Stomach (tissue), 9 donors: Measurements from ENCODE around the gene SYNE4. TPM values are rescaled to one million over a fixed set of nuclear protein-coding genes. Genes with fewer than 3 reads are reported as not detected.

ENCODE experiments used
- DNase-seq, 2 donors: peaks; one replicate each; pipeline versions ENCODE4 v3.0.0 to v3.0.0-alpha.2; 2013 to 2019
- H3K27ac ChIP-seq, 5 donors: fragments of 200-600 bp in 4 of 5; sonication (generic) in 4 of 5; one replicate each; pipeline ENCODE4 v1.5.1; 2013 to 2019; ENCODE audit warnings: mild to moderate bottlenecking in 1 of 5, moderate library complexity in 1 of 5
- H3K27me3 ChIP-seq, 3 donors: fragments of 200-600 bp; sonication (generic); one replicate each; pipeline ENCODE4 v1.5.1; 2017 to 2019; ENCODE audit warnings: mixed run types in 1 of 3
- H3K36me3 ChIP-seq, 4 donors: fragments of 200-600 bp; sonication (generic); 1 replicate in 3 of 4; 2 replicates in 1 of 4; pipeline ENCODE4 v1.5.1; 2016 to 2019
- H3K4me1 ChIP-seq, 4 donors: fragments of 200-600 bp; sonication (generic); one replicate each; pipeline ENCODE4 v1.5.1; 2016 to 2019
- H3K4me3 ChIP-seq, 4 donors: fragments of 200-600 bp; sonication (generic) in 3 of 4; one replicate each; pipeline ENCODE4 v1.5.1; 2016 to 2019; ENCODE audit warnings: mild to moderate bottlenecking in 1 of 4
- H3K9me3 ChIP-seq, 4 donors: fragments of 200-600 bp; sonication (generic); one replicate each; pipeline ENCODE4 v1.5.1; 2016 to 2019
- CTCF ChIP-seq, 7 experiments: fragments of 450-650 bp in 4 of 7; fragments of 200-600 bp in 3 of 7; sonication (generic) in 3 of 7; IDR thresholded peaks; one replicate each; pipeline ENCODE4 v1.5.1; 2016 to 2019; ENCODE audit warnings: antibody characterized with exemption in 7 of 7, control low read depth in 2 of 7, mild to moderate bottlenecking in 1 of 7
- EP300 ChIP-seq: sonication (generic); formaldehyde crosslinking; IDR thresholded peaks from one replicate; pipeline ENCODE4 v1.6.1; 2017; ENCODE audit warnings: antibody characterized with exemption
- POLR2A ChIP-seq, 4 donors: fragments of 450-650 bp; IDR thresholded peaks; one replicate each; pipeline ENCODE4 v1.6.1; 2016; ENCODE audit warnings: antibody characterized with exemption in 4 of 4, control low read depth in 2 of 4, mild to moderate bottlenecking in 1 of 4, moderate library complexity in 1 of 4
- POLR2AphosphoS5 ChIP-seq, 3 donors: sonication (generic); formaldehyde crosslinking; IDR thresholded peaks; one replicate each; pipeline ENCODE4 v1.6.1; 2016; ENCODE audit warnings: antibody characterized with exemption in 3 of 3
- WGBS, 5 donors: extraction: QIAGEN DNeasy Blood & Tissue Kit in 3 of 5; methylation state at CpG; one replicate each; pipeline versions ENCODE4 v1.1.5 to v1.1.7; 2013 to 2018; 5-methylcytosine and 5-hydroxymethylcytosine counted together
- intact Hi-C: fragments of 100-400 bp; cut with DNase I; formaldehyde crosslinking; loops from one replicate; pipeline ENCODE4 v1.15.1; 2023; ENCODE audit warnings: low total_unique reads
- polyA plus RNA-seq, 3 donors: library from polyadenylated mRNA; stranded (reverse); fragments of 200-250 nt; gene quantifications; one replicate each; pipeline ENCODE4 v1.2.3, GENCODE V29; 2013
- total RNA-seq, 5 donors: library from RNA; depleted of rRNA; stranded (reverse); fragments of >200 nt; gene quantifications; one replicate each; pipeline versions ENCODE4 v1.1.0 to v1.2.3, GENCODE V29; 2014 to 2016
- donor health status: healthy with polysubstance abuse.
- donor health status: Bipolar disorder and iron deficiency.
- donor health status: healthy.

The SYNE4 gene
- total and polyA plus RNA-seq, 8 donors: 1.3 to 11.2 (median 4.6) TPM; not detected in 1

GRCh38 chr19:36027696-36028095 is 19.1 kb upstream of the SYNE4 start:
- intact Hi-C loops: no loop called here
- 97 to 100% (median 97%) methylated on average over 6 of the region's 6 CpGs for WGBS, 5 donors

GRCh38 chr19:36026091-36026876 is 17.7 kb upstream of the SYNE4 start:
- Histone ChIP-seq H3K27me3 (no peaks in the 10 kb centered on the region), H3K36me3 (peaks cover 4 to 73% (median 58%) of the 10 kb centered on the region in 4 donors), H3K4me1 (peaks cover 0 to 3% (median 1%) of the 10 kb centered on the region in 4 donors), H3K27ac (no peak overlapping the region), H3K4me3 (no peak overlapping the region), H3K9me3 (no peaks in the 10 kb centered on the region)
- TF ChIP-seq POLR2A (IDR thresholded peaks at IDR 0.05) (no peak), EP300 (no peak), CTCF (IDR thresholded peaks at IDR 0.05) (no peak), POLR2AphosphoS5 (IDR thresholded peaks at IDR 0.05) (no peak)
- intact Hi-C loops: no loop called here
- 93 to 95% (median 94%) methylated on average over 40 to 49 of the region's 49 CpGs for WGBS, 5 donors
- DNase-seq: no peak

More at GRCh38 chr19:36027696-36028095, 19.1 kb upstream of the SYNE4 start:
- TF ChIP-seq POLR2AphosphoS5 (IDR thresholded peaks at IDR 0.05) (no peak), CTCF (IDR thresholded peaks at IDR 0.05) (no peak), POLR2A (IDR thresholded peaks at IDR 0.05) (no peak)
- Histone ChIP-seq H3K9me3 (no peaks in the 10 kb centered on the region), H3K36me3 (peaks cover 4 to 59% (median 46%) of the 10 kb centered on the region in 4 donors), H3K4me1 (peaks cover 0 to 17% (median 12%) of the 10 kb centered on the region in 4 donors), H3K27ac (no peak overlapping the region), H3K27me3 (peaks cover 0 to 9% (median 0%) of the 10 kb centered on the region in 3 donors), H3K4me3 (no peak overlapping the region)
- no peak for DNase-seq

GRCh38 chr19:36025541-36025940 is 16.9 kb upstream of the SYNE4 start:
- Histone ChIP-seq H3K9me3 (no peaks in the 10 kb centered on the region), H3K4me1 (no peaks in the 10 kb centered on the region), H3K36me3 (peaks cover 4 to 80% (median 63%) of the 10 kb centered on the region in 4 donors), H3K27ac (no peak overlapping the region), H3K4me3 (no peak overlapping the region), H3K27me3 (no peaks in the 10 kb centered on the region)
- TF ChIP-seq POLR2AphosphoS5 (IDR thresholded peaks at IDR 0.05) (no peak), POLR2A (IDR thresholded peaks at IDR 0.05) (no peak), EP300 (no peak), CTCF (IDR thresholded peaks at IDR 0.05) (no peak)
- DNase-seq: no peak
- 54 to 82% (median 65%) methylated on average over 1 of the region's 1 CpG for WGBS, 5 donors
- intact Hi-C loops: no loop called here

- H3K36me3 ChIP-seq: peaks cover 11 to 97% (median 72%) of the 10 kb centered on the region in 4 donors
- 86 to 94% (median 90%) methylated on average over 5 of the region's 5 CpGs for WGBS, 5 donors
- H3K27ac ChIP-seq: no peak overlapping the region
- DNase-seq: no peak
- TF ChIP-seq POLR2A (IDR thresholded peaks at IDR 0.05) (no peak), EP300 (no peak)
- H3K27me3 ChIP-seq: no peaks in the 10 kb centered on the region
- H3K9me3 ChIP-seq: no peaks in the 10 kb centered on the region
- H3K4me3 ChIP-seq: no peak overlapping the region
- intact Hi-C loops: no loop called here
- no peaks in the 10 kb centered on the region for H3K4me1 ChIP-seq
These were observed 14.8 kb upstream of the SYNE4 start for GRCh38 chr19:36023432-36023831.
